ENCODE measurements around the gene AP3D1. TPM values are rescaled to one million over a fixed set of nuclear protein-coding genes. Genes with fewer than 3 reads are reported as not detected.

The AP3D1 gene
- total and polyA plus RNA-seq, 9 of the 15 experiments (the other 6 are each of a cell fraction or from before 2014, with no cell fraction given) = 1.2 to 86.1 (median 35.9) TPM

DNA sequence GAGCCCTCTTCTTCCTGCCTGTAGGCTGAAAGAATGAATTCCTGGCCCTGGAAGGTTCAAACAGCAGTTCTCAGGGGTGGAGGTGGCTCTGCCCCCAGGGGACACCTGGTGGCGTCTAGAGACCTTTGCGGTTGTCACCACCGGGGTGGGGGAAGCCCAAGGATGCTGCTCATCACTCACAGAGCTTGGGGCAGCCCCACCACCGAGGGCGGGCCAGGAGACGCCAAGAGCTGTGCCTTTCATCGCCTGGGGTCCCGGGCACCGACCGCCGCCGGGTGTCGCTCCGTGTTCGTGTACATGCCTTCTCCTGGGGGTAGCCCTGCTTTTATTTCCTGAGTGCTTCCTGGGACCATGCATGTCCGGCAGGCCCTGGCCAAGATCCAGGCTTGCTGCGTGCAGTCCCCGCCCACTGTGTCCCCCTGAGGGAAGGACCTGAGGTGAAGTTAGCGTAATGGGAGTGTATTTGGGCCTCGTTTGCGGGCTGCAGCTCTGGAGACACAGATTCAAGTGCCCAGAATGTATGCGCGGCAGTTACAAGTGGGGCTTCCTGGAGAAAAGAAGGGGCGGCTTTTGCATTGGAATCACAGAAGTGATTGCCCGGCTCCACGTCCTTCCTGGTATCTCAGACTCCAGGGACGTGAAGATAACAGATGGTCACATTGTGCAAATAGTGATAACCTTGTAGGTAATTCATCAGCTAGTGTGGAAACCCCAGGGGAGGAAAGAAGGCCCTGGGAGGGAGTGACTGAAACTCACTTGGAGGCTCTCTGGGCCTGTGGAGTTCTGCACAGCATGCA lies 20.2 kb upstream of the AP3D1 start (continued):
- TF ChIP-seq, protein P1, sequence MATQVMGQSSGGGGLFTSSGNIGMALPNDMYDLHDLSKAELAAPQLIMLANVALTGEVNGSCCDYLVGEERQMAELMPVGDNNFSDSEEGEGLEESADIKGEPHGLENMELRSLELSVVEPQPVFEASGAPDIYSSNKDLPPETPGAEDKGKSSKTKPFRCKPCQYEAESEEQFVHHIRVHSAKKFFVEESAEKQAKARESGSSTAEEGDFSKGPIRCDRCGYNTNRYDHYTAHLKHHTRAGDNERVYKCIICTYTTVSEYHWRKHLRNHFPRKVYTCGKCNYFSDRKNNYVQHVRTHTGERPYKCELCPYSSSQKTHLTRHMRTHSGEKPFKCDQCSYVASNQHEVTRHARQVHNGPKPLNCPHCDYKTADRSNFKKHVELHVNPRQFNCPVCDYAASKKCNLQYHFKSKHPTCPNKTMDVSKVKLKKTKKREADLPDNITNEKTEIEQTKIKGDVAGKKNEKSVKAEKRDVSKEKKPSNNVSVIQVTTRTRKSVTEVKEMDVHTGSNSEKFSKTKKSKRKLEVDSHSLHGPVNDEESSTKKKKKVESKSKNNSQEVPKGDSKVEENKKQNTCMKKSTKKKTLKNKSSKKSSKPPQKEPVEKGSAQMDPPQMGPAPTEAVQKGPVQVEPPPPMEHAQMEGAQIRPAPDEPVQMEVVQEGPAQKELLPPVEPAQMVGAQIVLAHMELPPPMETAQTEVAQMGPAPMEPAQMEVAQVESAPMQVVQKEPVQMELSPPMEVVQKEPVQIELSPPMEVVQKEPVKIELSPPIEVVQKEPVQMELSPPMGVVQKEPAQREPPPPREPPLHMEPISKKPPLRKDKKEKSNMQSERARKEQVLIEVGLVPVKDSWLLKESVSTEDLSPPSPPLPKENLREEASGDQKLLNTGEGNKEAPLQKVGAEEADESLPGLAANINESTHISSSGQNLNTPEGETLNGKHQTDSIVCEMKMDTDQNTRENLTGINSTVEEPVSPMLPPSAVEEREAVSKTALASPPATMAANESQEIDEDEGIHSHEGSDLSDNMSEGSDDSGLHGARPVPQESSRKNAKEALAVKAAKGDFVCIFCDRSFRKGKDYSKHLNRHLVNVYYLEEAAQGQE (IDR thresholded peaks at IDR 0.05; ENCODE audit: borderline replicate concordance) = peak; percentile 17; the same call in 1 of the 2 replicates
- TF ChIP-seq, protein P1 (CRISPR knock-in tag; IDR thresholded peaks at IDR 0.05; ENCODE audit: low read depth) = no peak
- TF ChIP-seq SRF (CRISPR knock-in tag; IDR thresholded peaks at IDR 0.05) = no peak
- TF ChIP-seq, protein P2, sequence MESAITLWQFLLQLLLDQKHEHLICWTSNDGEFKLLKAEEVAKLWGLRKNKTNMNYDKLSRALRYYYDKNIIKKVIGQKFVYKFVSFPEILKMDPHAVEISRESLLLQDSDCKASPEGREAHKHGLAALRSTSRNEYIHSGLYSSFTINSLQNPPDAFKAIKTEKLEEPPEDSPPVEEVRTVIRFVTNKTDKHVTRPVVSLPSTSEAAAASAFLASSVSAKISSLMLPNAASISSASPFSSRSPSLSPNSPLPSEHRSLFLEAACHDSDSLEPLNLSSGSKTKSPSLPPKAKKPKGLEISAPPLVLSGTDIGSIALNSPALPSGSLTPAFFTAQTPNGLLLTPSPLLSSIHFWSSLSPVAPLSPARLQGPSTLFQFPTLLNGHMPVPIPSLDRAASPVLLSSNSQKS (CRISPR knock-in tag; IDR thresholded peaks at IDR 0.05) = no peak
- peak; percentile 96 for TF ChIP-seq SOX6 (IDR thresholded peaks at IDR 0.05)
- TF ChIP-seq, protein P3, sequence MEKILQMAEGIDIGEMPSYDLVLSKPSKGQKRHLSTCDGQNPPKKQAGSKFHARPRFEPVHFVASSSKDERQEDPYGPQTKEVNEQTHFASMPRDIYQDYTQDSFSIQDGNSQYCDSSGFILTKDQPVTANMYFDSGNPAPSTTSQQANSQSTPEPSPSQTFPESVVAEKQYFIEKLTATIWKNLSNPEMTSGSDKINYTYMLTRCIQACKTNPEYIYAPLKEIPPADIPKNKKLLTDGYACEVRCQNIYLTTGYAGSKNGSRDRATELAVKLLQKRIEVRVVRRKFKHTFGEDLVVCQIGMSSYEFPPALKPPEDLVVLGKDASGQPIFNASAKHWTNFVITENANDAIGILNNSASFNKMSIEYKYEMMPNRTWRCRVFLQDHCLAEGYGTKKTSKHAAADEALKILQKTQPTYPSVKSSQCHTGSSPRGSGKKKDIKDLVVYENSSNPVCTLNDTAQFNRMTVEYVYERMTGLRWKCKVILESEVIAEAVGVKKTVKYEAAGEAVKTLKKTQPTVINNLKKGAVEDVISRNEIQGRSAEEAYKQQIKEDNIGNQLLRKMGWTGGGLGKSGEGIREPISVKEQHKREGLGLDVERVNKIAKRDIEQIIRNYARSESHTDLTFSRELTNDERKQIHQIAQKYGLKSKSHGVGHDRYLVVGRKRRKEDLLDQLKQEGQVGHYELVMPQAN (IDR thresholded peaks at IDR 0.05; ENCODE audit: borderline replicate concordance) = no peak
- TF ChIP-seq SMAD2 (IDR thresholded peaks at IDR 0.05; ENCODE audit: low read depth, low read length) = no peak
- no peak for TF ChIP-seq YBX1 (IDR thresholded peaks at IDR 0.05)
- TF ChIP-seq, protein P4, sequence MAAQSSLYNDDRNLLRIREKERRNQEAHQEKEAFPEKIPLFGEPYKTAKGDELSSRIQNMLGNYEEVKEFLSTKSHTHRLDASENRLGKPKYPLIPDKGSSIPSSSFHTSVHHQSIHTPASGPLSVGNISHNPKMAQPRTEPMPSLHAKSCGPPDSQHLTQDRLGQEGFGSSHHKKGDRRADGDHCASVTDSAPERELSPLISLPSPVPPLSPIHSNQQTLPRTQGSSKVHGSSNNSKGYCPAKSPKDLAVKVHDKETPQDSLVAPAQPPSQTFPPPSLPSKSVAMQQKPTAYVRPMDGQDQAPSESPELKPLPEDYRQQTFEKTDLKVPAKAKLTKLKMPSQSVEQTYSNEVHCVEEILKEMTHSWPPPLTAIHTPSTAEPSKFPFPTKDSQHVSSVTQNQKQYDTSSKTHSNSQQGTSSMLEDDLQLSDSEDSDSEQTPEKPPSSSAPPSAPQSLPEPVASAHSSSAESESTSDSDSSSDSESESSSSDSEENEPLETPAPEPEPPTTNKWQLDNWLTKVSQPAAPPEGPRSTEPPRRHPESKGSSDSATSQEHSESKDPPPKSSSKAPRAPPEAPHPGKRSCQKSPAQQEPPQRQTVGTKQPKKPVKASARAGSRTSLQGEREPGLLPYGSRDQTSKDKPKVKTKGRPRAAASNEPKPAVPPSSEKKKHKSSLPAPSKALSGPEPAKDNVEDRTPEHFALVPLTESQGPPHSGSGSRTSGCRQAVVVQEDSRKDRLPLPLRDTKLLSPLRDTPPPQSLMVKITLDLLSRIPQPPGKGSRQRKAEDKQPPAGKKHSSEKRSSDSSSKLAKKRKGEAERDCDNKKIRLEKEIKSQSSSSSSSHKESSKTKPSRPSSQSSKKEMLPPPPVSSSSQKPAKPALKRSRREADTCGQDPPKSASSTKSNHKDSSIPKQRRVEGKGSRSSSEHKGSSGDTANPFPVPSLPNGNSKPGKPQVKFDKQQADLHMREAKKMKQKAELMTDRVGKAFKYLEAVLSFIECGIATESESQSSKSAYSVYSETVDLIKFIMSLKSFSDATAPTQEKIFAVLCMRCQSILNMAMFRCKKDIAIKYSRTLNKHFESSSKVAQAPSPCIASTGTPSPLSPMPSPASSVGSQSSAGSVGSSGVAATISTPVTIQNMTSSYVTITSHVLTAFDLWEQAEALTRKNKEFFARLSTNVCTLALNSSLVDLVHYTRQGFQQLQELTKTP (IDR thresholded peaks at IDR 0.05; ENCODE audit: low read depth in 1 of 2, partially characterized antibody in 2 of 2) = peak in 1 of 2 experiments; percentile 66
- peak; percentile 65; the same call in 1 of the 2 replicates for TF ChIP-seq SMARCC2 (IDR thresholded peaks at IDR 0.05; ENCODE audit: low read depth)
- TF ChIP-seq HNRNPK (IDR thresholded peaks at IDR 0.05; ENCODE audit: low read depth, low read length, poor library complexity, severe bottlenecking) = no peak
